Hepatocyte (in vitro differentiated cells): ENCODE measurements around the gene EGLN3.

Experiments used
- EZH2 ChIP-seq: fragments of 200-600 bp; sonication (generic); IDR thresholded peaks from 2 replicates; pipeline ENCODE4 v1.6.1; 2016; ENCODE audit warnings: antibody characterized with exemption, mild to moderate bottlenecking, borderline replicate concordance
- TF ChIP-seq, protein P1 (sequence below): fragments of 200-600 bp; sonication (generic); IDR thresholded peaks from 2 replicates; pipeline ENCODE4 v1.5.1; 2016; ENCODE audit warnings: antibody characterized with exemption, mild to moderate bottlenecking; ENCODE audit not compliant: poor library complexity

DNA sequence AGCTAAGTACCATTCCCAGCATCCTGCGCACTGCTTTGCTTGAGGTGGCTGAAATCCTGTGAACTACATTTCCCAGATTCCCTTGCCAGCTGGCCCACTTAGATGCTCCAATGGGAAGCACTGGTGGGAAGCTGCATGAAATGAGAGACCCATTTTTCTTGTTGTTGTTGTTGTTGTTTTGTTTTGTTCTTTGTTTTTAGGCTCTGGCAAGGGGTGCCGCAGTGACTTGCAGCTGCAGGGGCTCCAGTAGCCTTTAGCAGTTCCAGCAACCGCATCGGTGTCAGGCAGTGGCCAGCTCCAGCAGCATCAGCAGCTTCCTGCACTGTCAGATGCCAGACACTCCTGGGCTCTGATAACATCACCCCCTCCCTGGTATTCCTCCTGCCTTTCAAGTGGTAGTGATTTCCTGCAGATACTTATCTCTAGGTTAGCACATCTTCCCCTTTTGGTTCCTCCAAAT is 8.8 kb upstream of the EGLN3 start:
- TF ChIP-seq, protein P1, sequence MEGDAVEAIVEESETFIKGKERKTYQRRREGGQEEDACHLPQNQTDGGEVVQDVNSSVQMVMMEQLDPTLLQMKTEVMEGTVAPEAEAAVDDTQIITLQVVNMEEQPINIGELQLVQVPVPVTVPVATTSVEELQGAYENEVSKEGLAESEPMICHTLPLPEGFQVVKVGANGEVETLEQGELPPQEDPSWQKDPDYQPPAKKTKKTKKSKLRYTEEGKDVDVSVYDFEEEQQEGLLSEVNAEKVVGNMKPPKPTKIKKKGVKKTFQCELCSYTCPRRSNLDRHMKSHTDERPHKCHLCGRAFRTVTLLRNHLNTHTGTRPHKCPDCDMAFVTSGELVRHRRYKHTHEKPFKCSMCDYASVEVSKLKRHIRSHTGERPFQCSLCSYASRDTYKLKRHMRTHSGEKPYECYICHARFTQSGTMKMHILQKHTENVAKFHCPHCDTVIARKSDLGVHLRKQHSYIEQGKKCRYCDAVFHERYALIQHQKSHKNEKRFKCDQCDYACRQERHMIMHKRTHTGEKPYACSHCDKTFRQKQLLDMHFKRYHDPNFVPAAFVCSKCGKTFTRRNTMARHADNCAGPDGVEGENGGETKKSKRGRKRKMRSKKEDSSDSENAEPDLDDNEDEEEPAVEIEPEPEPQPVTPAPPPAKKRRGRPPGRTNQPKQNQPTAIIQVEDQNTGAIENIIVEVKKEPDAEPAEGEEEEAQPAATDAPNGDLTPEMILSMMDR: no peak
- TF ChIP-seq EZH2: no peak
